ENCODE results near the gene PDGFD. TPM values are rescaled to one million over a fixed set of nuclear protein-coding genes. Genes with fewer than 3 reads are reported as not detected.
A peak's percentile ranks its signal among the peaks of the same experiment; 100 is the strongest.
"Not testable (repeated sequence)": the region's sequence is repeated elsewhere in the genome, so short reads cannot be mapped to it uniquely, and the experiment has no call there.

PDGFD gene
- total and polyA plus RNA-seq, 2 donors = 26.0 to 26.7 TPM

DNA sequence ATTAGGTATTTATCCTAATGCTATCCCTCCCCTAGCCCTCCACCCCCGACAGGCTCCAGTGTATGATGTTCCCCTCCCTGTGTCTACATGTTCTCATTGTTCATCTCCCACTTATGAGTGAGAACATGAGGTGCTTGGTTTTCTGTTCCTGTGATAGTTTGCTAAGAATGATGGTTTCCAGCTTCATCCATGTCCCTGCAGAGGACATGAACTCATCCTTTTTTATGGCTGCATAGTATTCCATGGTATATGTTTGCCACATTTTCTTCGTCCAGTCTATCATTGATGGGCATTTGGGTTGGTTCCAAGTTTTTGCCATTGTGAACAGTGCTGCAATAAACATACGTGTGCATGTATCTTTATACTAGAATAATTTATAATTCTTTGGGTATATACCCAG is 117.1 kb downstream of the PDGFD start:
- H3K4me1 ChIP-seq (ENCODE audit: insufficient read depth); DNase-seq (ENCODE audit: extremely low spot score); H3K27ac ChIP-seq (ENCODE audit: low read depth); H3K36me3 ChIP-seq (ENCODE audit: insufficient read depth); H3K4me3 ChIP-seq (ENCODE audit: low read depth, low read length): not testable (repeated sequence)
- WGBS = 94% methylated on average over 3 of the region's 3 CpGs

DNA sequence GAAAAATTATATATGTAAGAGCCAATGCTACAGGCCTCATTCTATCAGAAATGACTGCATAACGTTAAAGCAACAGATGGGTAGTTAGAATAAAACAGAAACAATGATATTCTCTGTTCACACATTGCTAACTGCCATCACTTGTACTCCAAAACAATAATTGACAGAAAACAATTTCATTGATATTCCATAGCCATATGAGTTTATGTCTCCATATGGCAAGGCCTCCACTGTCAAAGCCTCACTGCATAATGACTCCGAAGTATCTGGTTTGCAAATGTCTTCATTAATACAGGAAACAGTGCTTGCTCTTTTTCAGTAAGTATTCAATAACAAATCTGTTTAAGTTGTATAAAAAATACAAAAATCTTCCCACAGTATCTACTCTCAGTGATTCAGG is 117.6 kb downstream of the PDGFD start:
- 98% methylated on average over 2 of the region's 2 CpGs for WGBS
- H3K36me3 ChIP-seq (ENCODE audit: insufficient read depth) = no peaks in the 10 kb centered on the region
- DNase-seq (ENCODE audit: extremely low spot score) = no peak
- no peak overlapping the region for H3K4me3 ChIP-seq (ENCODE audit: low read depth, low read length)
- H3K4me1 ChIP-seq (ENCODE audit: insufficient read depth) = no peaks in the 10 kb centered on the region
- H3K27ac ChIP-seq (ENCODE audit: low read depth) = no peak overlapping the region

DNA sequence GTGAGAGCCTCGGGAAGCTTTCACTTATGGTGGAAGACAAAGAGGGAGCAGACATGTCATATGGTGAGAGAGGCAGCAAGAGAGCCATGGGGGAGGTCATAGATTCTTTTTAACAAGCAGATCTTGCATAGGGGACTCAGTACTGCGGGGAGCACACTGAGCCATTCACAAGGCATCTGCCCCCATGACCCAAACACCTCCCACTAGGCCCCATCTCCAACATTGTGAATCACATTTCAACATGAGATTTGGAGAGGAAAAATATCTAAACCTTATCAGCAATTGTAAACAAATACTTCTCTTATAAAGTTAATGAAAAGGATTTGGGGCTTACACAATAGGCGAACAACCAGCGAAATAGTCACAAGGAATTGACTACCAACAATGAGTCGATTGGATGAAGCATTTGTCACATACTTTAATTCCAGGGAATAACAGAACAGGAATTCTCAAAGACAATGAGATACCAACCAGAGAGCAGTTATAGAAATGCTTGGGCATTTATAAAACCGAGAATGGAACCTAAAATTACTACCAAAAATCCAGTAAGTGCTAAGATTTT is 120.2 kb downstream of the PDGFD start:
- DNase-seq (ENCODE audit: extremely low spot score) = no peak
- Histone ChIP-seq H3K4me1 (ENCODE audit: insufficient read depth) (no peaks in the 10 kb centered on the region), H3K36me3 (ENCODE audit: insufficient read depth) (no peaks in the 10 kb centered on the region), H3K4me3 (ENCODE audit: low read depth, low read length) (no peak overlapping the region), H3K27ac (ENCODE audit: low read depth) (no peak overlapping the region)
- WGBS = 77% methylated on average over 6 of the region's 6 CpGs

DNA sequence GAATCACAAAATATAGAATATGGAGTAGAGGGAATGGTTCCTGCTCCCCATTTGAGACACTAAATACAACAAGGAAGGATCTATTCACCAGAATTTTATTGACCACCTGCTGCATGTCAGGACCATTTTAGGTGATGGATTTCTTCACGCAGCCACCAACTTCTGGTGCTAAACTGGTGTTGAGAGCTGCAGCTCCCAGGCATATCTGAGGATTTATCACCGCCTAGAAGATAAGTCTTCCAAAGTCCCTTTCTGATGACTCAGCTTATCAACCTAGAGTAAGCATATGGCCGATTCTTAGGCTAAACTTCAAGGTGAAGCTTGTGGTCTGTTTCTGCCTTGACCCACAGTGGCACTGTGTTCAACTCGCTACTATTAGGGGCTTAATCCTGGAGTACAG is 120.8 kb downstream of the PDGFD start:
- Histone ChIP-seq H3K27ac (ENCODE audit: low read depth) (no peak overlapping the region), H3K36me3 (ENCODE audit: insufficient read depth) (no peaks in the 10 kb centered on the region), H3K4me1 (ENCODE audit: insufficient read depth) (no peaks in the 10 kb centered on the region), H3K4me3 (ENCODE audit: low read depth, low read length) (no peak overlapping the region)
- no peak for DNase-seq (ENCODE audit: extremely low spot score)
- WGBS = 80% methylated on average over 4 of the region's 4 CpGs

DNA sequence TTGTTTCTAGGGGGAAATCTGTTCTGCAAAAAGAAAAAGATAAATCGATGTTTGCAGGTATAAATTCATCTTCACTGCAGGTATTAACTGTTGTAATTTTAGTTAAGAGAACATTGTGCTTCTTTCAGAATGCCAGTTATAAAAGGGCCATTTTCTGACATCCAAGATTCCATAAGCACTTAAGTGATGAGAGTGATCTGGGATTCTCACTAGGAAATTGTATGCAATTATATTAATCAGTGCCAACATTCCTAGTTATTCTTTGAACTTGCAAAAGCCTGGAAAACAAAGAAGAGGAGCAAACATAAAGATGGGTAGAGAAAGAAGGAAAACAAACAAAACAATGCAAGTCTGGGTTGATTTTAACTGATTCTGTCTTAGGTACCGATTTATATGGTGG is 122.2 kb downstream of the PDGFD start:
- DNase-seq (ENCODE audit: extremely low spot score) = no peak
- Histone ChIP-seq H3K4me1 (ENCODE audit: insufficient read depth) (no peaks in the 10 kb centered on the region), H3K27ac (ENCODE audit: low read depth) (no peak overlapping the region), H3K36me3 (ENCODE audit: insufficient read depth) (no peaks in the 10 kb centered on the region), H3K4me3 (ENCODE audit: low read depth, low read length) (no peak overlapping the region)
- 88% methylated on average over 2 of the region's 2 CpGs for WGBS

DNA sequence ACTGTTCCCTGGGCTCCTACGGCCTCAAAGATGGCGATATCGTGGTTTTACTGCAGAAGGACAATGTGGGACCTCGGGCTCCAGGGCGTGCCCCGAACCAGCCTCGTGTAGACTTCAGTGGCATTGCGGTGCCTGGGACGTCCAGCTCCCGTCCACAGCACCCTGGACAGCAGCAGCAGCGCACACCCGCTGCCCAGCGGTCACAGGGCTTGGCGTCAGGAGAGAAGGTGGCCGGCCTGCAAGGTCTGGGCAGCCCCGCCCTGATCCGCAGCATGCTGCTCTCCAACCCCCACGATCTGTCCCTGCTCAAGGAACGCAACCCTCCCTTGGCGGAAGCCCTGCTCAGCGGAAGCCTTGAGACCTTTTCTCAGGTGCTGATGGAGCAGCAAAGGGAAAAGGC is 127.0 kb downstream of the PDGFD start:
- Histone ChIP-seq H3K36me3 (ENCODE audit: insufficient read depth) (no peaks in the 10 kb centered on the region), H3K4me3 (ENCODE audit: low read depth, low read length) (no peak overlapping the region), H3K4me1 (ENCODE audit: insufficient read depth) (no peaks in the 10 kb centered on the region), H3K27ac (ENCODE audit: low read depth) (no peak overlapping the region)
- no peak for DNase-seq (ENCODE audit: extremely low spot score)
- 94% methylated on average over 21 of the region's 21 CpGs for WGBS

DNA sequence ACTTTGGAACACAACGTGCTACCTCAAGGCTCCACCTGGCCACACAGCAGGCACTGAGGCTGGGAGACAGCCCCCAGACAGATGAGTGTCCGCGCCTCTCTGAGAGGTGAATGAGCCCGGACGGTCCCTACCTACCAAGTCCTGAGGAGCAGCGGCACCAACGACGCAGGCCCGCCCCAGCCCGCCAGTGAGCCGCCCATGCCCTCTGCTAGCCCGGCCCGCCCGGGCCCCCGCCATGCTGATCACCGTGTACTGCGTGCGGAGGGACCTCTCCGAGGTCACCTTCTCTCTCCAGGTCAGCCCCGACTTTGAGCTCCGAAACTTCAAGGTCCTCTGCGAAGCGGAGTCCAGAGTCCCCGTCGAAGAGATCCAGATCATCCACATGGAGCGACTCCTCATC is 127.4 kb downstream of the PDGFD start, which contains the start of gene DDI1:
DDI1 (plus strand) TSS at position 53 of the 400 bp plus-strand sequence; CDS start at position 236, 183 bp downstream.
- no peak for DNase-seq (ENCODE audit: extremely low spot score)
- 98% methylated on average over 26 of the region's 26 CpGs for WGBS

DNA sequence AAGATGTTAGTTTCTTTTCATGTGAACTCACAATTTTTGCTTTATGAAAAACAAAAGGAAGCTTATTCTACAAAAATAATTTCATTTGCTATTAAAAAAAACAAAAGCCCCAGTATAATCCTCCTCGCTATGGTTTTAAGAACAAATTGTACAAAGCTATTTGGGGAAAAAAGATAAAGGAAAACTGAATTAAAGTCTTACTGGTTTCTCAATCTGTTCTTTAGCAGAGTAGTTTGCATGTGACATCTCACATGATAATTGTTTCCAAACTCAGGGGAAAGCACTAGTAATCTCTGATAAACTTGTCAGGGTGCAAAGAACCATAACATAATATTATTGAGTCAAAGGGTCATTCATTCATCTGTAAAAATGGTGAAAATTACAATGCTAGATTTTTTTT is 130.4 kb downstream of the PDGFD start:
- Histone ChIP-seq H3K27ac (ENCODE audit: low read depth) (no peak overlapping the region), H3K4me1 (ENCODE audit: insufficient read depth) (no peaks in the 10 kb centered on the region), H3K36me3 (ENCODE audit: insufficient read depth) (no peaks in the 10 kb centered on the region), H3K4me3 (ENCODE audit: low read depth, low read length) (no peak overlapping the region)
- WGBS = 43% methylated on average over 1 of the region's 1 CpG
- no peak for DNase-seq (ENCODE audit: extremely low spot score)

More for the DNA sequence above, 127.4 kb downstream of the PDGFD start, which contains the start of gene DDI1:
- Histone ChIP-seq H3K4me3 (ENCODE audit: low read depth, low read length) (no peak within 1 kb of the TSS), H3K36me3 (ENCODE audit: insufficient read depth) (no peaks in the 10 kb centered on the region), H3K4me1 (ENCODE audit: insufficient read depth) (no peaks in the 10 kb centered on the region), H3K27ac (ENCODE audit: low read depth) (no peak within 1 kb of the TSS)

DNA sequence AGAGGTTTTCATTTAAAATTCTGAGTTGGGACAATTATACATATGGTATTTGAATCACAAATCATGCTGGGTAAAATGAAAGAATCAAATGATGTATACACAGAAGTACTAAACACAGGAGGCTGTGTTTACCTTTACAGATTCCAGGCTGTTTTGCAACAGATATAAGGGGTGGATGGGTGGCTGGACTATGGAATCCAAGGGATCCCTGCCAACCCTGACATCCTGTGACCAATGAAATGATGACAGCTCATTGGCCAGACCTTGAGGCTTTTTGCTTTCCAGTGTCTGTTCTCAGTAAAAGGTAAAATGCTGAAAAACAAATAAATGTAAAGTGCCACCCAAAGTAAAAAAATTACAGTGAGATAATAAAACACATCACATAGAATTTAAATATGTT is 130.8 kb downstream of the PDGFD start:
- no peak overlapping the region for H3K4me3 ChIP-seq (ENCODE audit: low read depth, low read length)
- H3K36me3 ChIP-seq (ENCODE audit: insufficient read depth) = no peaks in the 10 kb centered on the region
- peak; percentile 5 for DNase-seq (ENCODE audit: extremely low spot score)
- no peaks in the 10 kb centered on the region for H3K4me1 ChIP-seq (ENCODE audit: insufficient read depth)
- no peak overlapping the region for H3K27ac ChIP-seq (ENCODE audit: low read depth)

DNA sequence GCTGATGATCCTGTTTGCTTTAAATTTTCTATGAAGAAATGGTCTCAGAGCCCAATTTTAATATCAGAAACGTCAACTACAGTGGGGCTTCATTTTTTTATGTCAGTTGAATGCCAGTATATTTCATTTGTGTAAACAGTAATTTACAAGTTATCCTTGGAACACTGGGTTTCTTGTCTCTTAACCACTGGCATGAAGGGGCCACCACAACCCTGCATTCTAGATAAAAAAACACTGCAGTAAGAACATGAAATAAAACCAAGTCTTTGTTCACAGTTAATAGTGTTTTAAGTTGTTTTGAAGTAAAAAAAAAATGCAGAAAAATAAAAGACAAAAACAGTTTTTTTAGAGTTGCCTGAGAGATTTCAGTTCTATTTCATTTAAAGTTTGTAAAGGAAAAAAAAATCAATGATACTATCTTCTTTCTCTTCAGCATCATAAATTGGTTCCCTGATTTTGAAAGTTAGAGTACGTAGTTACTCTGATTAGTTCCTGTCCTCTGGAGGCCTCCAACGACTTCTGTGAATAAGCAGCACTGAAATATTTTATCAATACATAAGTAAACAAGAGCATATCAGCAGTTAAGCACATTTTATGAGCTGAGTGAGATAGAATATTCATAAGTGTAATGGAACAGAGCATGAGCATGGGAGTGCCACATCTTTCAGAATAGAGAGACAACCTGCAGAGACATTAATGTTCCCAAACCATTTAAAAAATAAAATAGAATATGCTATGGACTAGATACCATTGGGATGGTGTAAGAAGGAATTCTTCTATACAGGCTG is 135.3 kb downstream of the PDGFD start:
- Histone ChIP-seq H3K27ac (ENCODE audit: low read depth) (no peak overlapping the region), H3K4me1 (ENCODE audit: insufficient read depth) (no peaks in the 10 kb centered on the region), H3K36me3 (ENCODE audit: insufficient read depth) (no peaks in the 10 kb centered on the region), H3K4me3 (ENCODE audit: low read depth, low read length) (no peak overlapping the region)
- 39% methylated on average over 3 of the region's 3 CpGs for WGBS
- no peak for DNase-seq (ENCODE audit: extremely low spot score)

DNA sequence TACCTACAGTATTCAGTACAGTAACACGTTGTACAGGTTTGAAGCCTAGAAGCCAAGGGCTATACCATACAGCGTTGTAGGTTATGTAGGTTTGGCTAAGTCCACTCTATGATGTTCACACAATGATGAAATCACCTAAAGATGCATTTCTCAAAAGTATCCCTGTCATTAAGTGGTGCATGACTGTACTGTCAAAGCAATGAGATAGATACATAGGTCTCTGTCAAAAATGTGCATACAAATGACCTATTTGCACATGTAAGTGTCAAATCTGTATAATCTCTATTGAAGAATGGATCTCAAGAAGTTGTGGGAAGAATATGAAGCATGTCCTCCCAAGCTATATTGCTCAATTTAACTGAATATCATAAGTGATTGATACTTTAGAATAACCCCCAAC is 139.4 kb downstream of the PDGFD start:
- DNase-seq (ENCODE audit: extremely low spot score) = no peak
- 91% methylated on average over 2 of the region's 2 CpGs for WGBS
- no peaks in the 10 kb centered on the region for H3K36me3 ChIP-seq (ENCODE audit: insufficient read depth)
- H3K4me3 ChIP-seq (ENCODE audit: low read depth, low read length) = no peak overlapping the region
- no peak overlapping the region for H3K27ac ChIP-seq (ENCODE audit: low read depth)
- H3K4me1 ChIP-seq (ENCODE audit: insufficient read depth) = no peaks in the 10 kb centered on the region

DNA sequence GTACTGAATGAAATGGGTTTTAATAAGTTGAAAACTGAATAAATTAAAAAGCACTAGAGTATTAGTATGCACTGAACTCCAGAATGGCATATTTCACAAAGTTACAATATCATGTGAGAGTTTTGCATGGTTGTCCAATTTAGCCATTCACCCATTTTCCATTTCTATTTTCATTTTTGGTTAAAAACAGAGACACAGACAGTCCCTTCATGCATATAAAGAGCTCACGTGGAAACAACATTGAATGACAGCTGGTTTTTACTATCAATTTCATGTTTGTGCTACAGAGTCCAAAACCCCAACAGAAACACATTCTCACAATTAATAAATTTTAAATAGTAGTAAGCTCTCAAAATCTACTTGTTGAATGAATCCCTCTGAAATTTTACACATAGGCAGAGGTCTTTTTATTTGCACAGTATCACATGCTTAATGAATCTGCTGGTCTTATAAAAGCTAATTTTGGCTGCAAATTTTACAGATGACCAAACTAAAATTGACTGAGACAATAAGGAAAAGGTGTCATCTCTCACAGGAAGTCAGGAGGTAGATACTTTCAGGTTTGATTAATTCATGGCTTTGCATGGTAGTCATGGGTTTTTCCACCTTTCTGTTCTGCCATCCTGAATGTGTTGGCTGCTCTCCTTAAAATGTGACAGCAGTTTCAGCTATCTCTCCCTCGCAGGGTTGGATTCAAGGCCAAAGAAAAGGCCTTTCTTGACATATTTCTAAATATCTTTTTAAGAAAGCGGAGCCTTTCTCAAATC is 148.1 kb downstream of the PDGFD start:
- 79% methylated on average over 3 of the region's 3 CpGs for WGBS

DNA sequence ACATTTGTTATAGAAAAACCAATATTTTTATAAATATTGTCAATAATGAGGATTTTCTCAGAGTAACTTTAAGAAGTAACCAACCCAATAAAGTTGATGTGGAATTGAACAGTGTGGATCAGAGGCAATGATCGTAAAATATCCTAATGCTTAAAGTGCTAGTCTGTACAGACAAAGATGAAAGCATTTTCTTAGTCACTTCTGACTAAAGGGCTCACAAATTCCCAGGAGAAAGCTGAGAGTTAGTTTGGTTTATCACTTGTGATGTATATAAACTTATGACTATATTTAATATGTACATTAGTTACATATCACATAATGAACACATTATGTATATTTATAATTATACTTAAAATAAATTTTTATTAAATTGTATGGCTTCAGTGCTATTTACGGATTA is 152.9 kb downstream of the PDGFD start:
- 80% methylated on average over 2 of the region's 2 CpGs for WGBS
- H3K4me3 ChIP-seq (ENCODE audit: low read depth, low read length) = no peak overlapping the region
- DNase-seq (ENCODE audit: extremely low spot score) = no peak
- no peak overlapping the region for H3K27ac ChIP-seq (ENCODE audit: low read depth)
- H3K36me3 ChIP-seq (ENCODE audit: insufficient read depth) = no peaks in the 10 kb centered on the region
- H3K4me1 ChIP-seq (ENCODE audit: insufficient read depth) = no peaks in the 10 kb centered on the region

More for the DNA sequence above, 148.1 kb downstream of the PDGFD start:
- Histone ChIP-seq H3K4me1 (ENCODE audit: insufficient read depth) (no peaks in the 10 kb centered on the region), H3K36me3 (ENCODE audit: insufficient read depth) (no peaks in the 10 kb centered on the region), H3K27ac (ENCODE audit: low read depth) (no peak overlapping the region), H3K4me3 (ENCODE audit: low read depth, low read length) (no peak overlapping the region)
- DNase-seq (ENCODE audit: extremely low spot score) = no peak

DNA sequence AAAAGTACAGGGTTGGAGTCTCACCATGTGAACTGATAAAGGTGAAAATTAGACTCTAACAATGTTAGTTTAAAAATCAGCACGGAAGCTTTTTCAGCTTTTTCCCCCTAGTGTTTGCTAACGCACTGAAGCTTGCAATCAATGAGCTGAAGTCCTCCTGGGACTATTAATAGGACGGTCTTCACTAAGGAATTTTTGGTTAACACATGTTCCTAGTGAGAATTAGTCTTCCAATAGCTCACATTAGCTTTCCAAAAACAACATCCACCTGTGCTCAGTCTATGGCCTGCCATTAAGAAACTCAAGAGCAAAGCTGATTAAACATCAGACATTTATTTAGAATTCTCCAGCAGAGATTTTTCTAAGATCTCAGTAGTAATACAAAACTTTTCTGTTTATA is 154.2 kb downstream of the PDGFD start:
- no peak overlapping the region for H3K4me3 ChIP-seq (ENCODE audit: low read depth, low read length)
- DNase-seq (ENCODE audit: extremely low spot score) = no peak
- H3K27ac ChIP-seq (ENCODE audit: low read depth) = no peak overlapping the region
- H3K4me1 ChIP-seq (ENCODE audit: insufficient read depth) = no peaks in the 10 kb centered on the region
- no peaks in the 10 kb centered on the region for H3K36me3 ChIP-seq (ENCODE audit: insufficient read depth)
- 49% methylated on average over 3 of the region's 3 CpGs for WGBS
